Activated T-helper 9 cell treated with anti-CD3 and anti-CD28 coated beads, Interleukin-2, amount 50 U/mL, for 16 hours (primary cell): Measurements from ENCODE around the gene CABP7.

Source experiments
- DNase-seq: peaks from one replicate; pipeline ENCODE4 v3.0.0-alpha.2; 2020; ENCODE audit warnings: low read depth

The CABP7 gene

DNA sequence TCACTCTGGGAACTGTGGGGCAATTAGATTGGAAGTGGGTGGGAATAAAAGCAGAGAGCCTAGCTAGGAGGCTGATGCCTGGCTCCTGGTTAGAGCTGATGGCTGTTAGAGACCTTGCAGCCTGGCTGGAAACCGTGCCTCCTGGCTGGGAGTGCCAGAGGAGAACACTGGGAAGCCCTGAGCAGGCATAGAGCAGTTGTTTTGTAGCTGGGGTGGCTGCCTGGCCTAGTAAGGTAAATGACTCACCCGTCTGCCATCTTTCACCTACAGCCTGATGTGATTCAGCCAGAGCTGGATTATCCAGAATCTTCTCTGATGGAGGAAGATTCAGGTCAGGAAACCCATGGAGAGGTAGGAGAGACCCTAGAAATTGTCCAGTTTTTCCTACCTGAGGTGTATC is 53.4 kb downstream of the CABP7 start:
- no peak for DNase-seq

DNA sequence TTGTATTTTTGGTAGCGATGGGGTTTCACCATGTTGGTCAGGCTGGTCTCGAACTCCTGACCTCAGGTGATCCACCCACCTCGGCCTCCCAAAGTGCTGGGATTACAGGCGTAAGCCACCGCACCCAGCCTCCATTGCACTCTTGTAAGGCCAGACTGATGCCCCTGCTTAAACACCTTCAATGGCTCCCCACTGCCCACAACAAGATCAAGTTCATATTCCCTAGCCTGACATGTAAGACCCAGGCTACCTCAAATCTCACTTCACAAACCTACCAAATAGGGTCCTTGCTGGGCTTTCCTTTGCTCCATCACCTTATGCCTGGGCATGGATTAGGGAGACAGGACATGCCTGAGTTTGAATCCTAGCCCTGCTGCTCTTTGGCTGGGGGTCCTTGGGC is 60.4 kb downstream of the CABP7 start:
- DNase-seq: no peak

DNA sequence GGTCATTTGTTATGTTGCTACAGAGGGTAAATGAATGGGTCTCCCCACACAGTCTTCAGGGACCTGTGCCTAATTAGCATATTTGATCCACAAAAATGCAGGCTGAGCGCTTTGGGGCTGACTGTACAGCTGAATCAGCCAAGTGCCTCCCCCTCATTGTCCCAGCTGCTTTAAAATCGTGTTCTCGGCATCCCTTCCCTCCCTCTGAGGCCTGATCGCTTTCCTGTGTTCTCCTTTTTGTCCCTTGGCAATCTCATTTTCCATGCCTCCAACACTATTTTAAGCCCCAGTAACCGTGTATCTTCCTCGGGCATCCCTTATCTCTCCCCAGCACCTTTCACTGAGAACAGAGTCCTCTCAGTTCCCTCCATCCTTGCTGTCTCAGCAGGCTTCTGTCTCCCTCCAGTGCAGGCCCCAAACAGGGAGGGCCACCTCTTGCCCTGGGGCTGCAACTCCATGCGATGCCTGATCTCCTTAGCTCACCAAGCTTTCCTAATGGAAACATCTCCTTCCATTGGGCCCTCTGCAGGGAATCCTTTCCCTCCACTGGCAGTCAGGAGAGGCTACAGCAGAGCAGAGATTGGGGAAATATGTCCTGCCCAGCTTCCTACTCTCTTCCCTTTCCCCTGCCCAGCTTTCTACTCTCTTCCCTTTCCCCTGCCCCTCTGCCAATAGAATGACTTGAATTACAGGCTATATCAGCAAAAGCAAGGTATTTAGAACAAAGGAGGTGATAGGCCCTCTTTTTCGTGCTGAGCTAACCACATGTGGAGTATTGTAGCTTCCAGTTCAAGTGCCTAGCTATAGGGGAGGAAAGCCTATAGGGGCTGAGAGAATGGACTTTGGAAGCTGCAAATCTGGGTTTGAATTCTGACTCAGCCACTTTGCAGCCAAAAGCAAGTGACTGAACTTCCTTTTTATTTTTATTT is 61.2 kb downstream of the CABP7 start:
- DNase-seq: no peak
